ENCODE results near the gene AIPL1.

The AIPL1 gene

GRCh38 chr17:6437466-6437865, 2.5 kb upstream of the AIPL1 start:
- TF ChIP-seq, protein P1, sequence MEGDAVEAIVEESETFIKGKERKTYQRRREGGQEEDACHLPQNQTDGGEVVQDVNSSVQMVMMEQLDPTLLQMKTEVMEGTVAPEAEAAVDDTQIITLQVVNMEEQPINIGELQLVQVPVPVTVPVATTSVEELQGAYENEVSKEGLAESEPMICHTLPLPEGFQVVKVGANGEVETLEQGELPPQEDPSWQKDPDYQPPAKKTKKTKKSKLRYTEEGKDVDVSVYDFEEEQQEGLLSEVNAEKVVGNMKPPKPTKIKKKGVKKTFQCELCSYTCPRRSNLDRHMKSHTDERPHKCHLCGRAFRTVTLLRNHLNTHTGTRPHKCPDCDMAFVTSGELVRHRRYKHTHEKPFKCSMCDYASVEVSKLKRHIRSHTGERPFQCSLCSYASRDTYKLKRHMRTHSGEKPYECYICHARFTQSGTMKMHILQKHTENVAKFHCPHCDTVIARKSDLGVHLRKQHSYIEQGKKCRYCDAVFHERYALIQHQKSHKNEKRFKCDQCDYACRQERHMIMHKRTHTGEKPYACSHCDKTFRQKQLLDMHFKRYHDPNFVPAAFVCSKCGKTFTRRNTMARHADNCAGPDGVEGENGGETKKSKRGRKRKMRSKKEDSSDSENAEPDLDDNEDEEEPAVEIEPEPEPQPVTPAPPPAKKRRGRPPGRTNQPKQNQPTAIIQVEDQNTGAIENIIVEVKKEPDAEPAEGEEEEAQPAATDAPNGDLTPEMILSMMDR (IDR thresholded peaks at IDR 0.05; ENCODE audit: low read depth, low read length) = no peak
- H3K4me3 ChIP-seq (ENCODE audit: low read depth, low read length) = no peak overlapping the region

- H3K4me3 ChIP-seq (ENCODE audit: low read depth, low read length) = no peak overlapping the region
- TF ChIP-seq, protein P1 (IDR thresholded peaks at IDR 0.05; ENCODE audit: low read depth, low read length) = peak; percentile 87
Measured at GRCh38 chr17:6435968-6436367, 1.0 kb upstream of the AIPL1 start.

DNA sequence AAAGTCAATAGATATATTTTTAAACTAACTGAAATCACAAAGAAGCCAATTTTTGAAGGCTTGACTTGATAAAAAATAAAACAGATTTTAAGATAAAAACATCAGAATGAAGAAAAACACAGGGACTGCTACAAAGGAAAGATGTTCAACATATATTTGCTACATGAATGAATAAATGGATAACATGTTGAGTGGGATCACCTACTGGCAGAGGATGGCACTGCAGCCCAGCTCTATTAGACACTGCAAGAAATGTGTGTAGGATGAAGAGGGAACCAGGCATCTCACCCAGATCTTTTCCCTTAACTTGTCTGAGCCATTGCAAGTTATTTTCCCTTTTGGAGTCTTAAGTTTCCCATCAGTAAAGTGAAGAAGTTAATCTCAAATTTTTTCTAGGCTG, 4.2 kb downstream of the AIPL1 start:
- TF ChIP-seq, protein P1 (IDR thresholded peaks at IDR 0.05; ENCODE audit: low read depth, low read length) = peak; percentile 29; the same call in 1 of the 2 replicates
- H3K4me3 ChIP-seq (ENCODE audit: low read depth, low read length) = no peak overlapping the region

DNA sequence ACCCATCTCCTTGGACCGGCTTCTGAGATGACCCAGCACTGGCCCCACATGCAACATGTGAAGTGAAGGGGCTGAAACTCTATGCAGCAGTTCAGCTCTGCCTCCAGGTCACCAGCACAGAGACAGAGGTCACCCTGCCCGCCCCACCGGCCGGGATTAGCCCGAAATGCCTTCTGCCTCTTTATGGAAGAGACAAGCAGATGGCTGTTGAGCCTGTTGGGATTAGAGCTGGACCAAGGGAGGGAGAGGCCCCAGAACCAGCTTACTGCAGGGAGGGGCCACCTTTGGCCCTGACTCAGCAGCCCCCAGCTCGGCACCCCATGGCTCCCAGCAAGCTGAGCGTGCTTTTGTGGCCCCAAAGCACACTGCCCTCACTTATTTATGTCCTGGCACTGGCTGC, 5.7 kb downstream of the AIPL1 start:
- TF ChIP-seq, protein P1 (IDR thresholded peaks at IDR 0.05; ENCODE audit: low read depth, low read length) = no peak
- no peak overlapping the region for H3K4me3 ChIP-seq (ENCODE audit: low read depth, low read length)

GRCh38 chr17:6428207-6428965, 6.5 kb downstream of the AIPL1 start:
- no peak overlapping the region for H3K4me3 ChIP-seq (ENCODE audit: low read depth, low read length)
- TF ChIP-seq, protein P1 (IDR thresholded peaks at IDR 0.05; ENCODE audit: low read depth, low read length) = no peak

GRCh38 chr17:6427279-6427781, 7.6 kb downstream of the AIPL1 start:
- TF ChIP-seq, protein P1 (IDR thresholded peaks at IDR 0.05; ENCODE audit: low read depth, low read length) = no peak
- no peak overlapping the region for H3K4me3 ChIP-seq (ENCODE audit: low read depth, low read length)

- TF ChIP-seq, protein P1 (IDR thresholded peaks at IDR 0.05; ENCODE audit: low read depth, low read length) = no peak
- no peak overlapping the region for H3K4me3 ChIP-seq (ENCODE audit: low read depth, low read length)
Measured at GRCh38 chr17:6426356-6427101, 8.4 kb downstream of the AIPL1 start.

All from WI38 (cell line).